T-helper 2 cell treated with Interferon-gamma antibody and Interleukin-4, amounts not matched to agents 5 μg/mL and 100 μg/mL, for 36 hours (primary cell): ENCODE results near the gene NEURL1.

Experiments
- DNase-seq: peaks from one replicate; pipeline ENCODE4 v3.0.0; 2021; ENCODE audit warnings: low spot score
- H3K27ac Mint-ChIP-seq: one replicate; pipeline ENCODE4 v1.8.0; 2021; ENCODE audit warnings: mild to moderate bottlenecking, mixed read lengths
- H3K27me3 Mint-ChIP-seq: one replicate; pipeline ENCODE4 v1.8.0; 2021; ENCODE audit warnings: low read depth, mixed read lengths
- H3K36me3 Mint-ChIP-seq: one replicate; pipeline ENCODE4 v1.8.0; 2021; ENCODE audit warnings: low read depth, mixed read lengths
- H3K4me1 Mint-ChIP-seq: one replicate; pipeline ENCODE4 v1.8.0; 2021; ENCODE audit warnings: low read depth, mixed read lengths
- H3K4me3 Mint-ChIP-seq: one replicate; pipeline ENCODE4 v1.8.0; 2022; ENCODE audit warnings: mild to moderate bottlenecking, moderate library complexity, mixed read lengths
- H3K9me3 Mint-ChIP-seq: one replicate; pipeline ENCODE4 v1.8.0; 2021; ENCODE audit warnings: mixed read lengths

NEURL1 gene

DNA sequence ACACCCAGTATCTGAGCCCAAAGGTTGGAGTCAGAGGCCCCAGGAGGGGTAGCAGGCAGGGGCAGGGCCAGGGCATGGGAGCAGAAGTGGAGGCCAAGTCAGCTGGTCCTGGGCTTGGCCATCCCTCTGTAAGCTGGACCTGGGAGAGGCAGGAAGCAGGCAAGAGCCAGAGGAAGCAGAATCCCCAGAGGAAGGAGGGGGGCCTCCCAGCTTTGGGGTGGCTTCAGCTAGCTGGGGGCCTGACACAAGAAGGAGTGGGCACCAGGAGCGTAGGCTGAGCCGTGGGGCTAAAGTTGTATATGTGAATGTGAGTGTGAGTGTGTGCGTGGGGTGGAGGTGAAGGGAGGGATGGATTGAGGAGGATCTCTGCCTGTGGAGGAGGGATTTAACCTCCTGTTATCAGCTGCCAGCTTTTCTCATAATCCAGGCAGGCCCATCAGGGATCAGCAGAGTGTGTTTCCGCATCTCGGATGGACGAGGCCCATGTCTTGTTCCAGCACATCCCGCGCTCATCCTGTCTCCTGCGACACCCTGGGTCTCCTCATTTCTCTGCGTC is 54.0 kb downstream of the NEURL1 start:
- Mint-ChIP-seq H3K27ac (no peak overlapping the region), H3K4me3 (no peak overlapping the region)
- DNase-seq: no peak

DNA sequence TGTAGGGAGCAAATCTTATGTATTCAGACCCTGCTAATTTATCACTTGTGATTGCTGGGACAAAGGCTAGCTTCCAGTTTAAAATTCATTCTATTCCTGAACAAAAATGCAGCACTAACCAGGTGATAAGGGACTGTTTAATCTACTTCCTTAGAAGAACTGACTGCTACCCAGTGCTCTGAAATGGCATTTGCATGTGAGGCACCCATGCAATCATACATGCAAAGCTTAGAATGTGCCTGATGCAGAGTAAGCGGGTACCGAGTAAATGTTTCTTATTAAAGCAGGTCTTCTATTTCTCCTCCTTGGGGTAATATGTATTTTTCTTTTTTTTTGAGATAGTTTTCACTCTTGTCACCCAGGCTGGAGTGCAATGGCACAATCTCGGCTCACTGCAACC is 54.5 kb downstream of the NEURL1 start:
- Mint-ChIP-seq H3K4me1 (peaks cover 4% of the 10 kb centered on the region), H3K4me3 (no peak overlapping the region), H3K27me3 (peaks cover 6% of the 10 kb centered on the region)

More for the DNA sequence above, 54.0 kb downstream of the NEURL1 start:
- Mint-ChIP-seq H3K4me1 (peaks cover 8% of the 10 kb centered on the region), H3K9me3 (no peaks in the 10 kb centered on the region), H3K27me3 (peaks cover 6% of the 10 kb centered on the region), H3K36me3 (no peaks in the 10 kb centered on the region)

DNA sequence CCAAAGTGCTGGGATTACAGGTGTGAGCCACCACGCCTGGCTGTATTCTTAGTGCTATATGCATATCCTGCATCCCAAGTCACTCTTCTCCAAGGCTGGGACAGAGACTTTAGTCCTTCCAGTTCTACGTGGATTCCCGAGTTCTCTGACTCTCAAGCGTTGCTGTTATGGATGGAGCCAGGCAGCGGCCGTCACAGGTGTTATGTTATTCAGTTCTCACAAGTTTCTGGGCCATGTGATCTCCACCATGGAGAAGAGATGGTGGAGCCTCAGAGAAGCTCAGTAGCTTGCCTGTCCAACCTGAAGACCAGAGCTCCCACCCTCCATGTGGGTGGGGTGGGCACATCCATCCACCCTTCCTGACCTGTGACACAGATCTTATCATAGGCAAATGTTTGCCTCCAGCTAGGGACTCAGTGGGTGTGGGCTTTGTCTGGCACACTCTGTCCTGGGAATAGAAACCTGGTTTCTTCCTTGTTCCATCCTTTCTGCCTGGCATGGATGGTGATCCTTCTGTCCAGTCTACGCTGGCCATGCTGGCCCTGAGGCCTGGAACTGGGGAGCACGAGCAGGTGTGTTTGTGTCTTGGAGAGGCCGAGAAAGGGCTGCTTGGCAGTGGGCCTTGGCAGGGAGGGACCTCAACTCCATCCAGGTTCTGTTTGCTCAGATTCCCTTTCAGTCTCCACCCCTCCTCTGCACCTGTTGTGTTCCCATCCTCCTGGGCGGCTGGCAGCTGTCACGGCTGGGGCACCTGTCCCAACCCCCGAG is 55.3 kb downstream of the NEURL1 start:
- DNase-seq: no peak
- Mint-ChIP-seq H3K4me3 (no peak overlapping the region), H3K36me3 (no peaks in the 10 kb centered on the region), H3K27me3 (peaks cover 2% of the 10 kb centered on the region), H3K9me3 (no peaks in the 10 kb centered on the region), H3K27ac (no peak overlapping the region), H3K4me1 (peaks cover 8% of the 10 kb centered on the region)

More for the DNA sequence above, 54.5 kb downstream of the NEURL1 start:
- DNase-seq: no peak
- Mint-ChIP-seq H3K36me3 (no peaks in the 10 kb centered on the region), H3K9me3 (no peaks in the 10 kb centered on the region), H3K27ac (no peak overlapping the region)

DNA sequence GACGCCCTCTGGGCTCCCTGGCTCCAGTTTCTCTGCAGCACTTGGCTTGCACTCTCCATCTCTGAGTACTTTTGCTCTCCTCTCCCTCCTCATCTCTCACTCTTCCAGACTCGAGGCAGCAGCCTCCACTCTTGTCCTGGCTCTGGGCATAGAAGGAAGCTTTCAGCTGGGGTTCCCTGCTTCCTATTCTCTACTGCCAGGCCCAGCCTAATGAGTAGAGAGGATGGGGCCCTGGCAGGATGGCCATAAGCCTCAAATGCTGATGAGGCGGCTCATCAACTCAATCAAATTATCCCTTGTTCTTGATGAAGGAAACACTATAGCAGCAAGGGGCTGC is 55.8 kb downstream of the NEURL1 start:
- Mint-ChIP-seq H3K27ac (no peak overlapping the region), H3K4me1 (peaks cover 14% of the 10 kb centered on the region), H3K36me3 (no peaks in the 10 kb centered on the region), H3K4me3 (no peak overlapping the region), H3K9me3 (no peaks in the 10 kb centered on the region), H3K27me3 (peaks cover 2% of the 10 kb centered on the region)
- no peak for DNase-seq

DNA sequence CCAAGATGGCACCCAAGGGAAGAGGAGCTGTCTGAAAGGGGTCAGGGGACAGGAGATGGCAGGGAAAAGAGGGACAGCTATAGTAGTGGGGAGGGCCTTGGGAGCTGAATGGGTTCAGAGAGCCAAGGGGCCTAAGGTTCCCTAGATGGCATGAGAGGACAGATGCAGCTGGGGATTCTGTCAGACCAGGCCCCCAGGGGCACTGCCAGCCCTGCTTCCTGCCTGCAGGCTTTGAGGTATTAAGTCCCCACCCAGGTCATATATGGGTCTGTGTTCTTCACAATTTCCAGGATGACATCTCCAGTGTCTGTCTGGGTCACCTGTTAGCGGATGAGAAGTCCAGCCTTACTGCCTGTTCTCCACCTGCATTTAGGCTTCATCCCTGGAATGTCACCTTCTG is 56.7 kb downstream of the NEURL1 start:
- no peak for DNase-seq
- H3K27ac Mint-ChIP-seq: no peak overlapping the region
- H3K36me3 Mint-ChIP-seq: no peaks in the 10 kb centered on the region
- peaks cover 6% of the 10 kb centered on the region for H3K27me3 Mint-ChIP-seq
- H3K9me3 Mint-ChIP-seq: no peaks in the 10 kb centered on the region
- H3K4me1 Mint-ChIP-seq: peaks cover 19% of the 10 kb centered on the region
- H3K4me3 Mint-ChIP-seq: no peak overlapping the region

DNA sequence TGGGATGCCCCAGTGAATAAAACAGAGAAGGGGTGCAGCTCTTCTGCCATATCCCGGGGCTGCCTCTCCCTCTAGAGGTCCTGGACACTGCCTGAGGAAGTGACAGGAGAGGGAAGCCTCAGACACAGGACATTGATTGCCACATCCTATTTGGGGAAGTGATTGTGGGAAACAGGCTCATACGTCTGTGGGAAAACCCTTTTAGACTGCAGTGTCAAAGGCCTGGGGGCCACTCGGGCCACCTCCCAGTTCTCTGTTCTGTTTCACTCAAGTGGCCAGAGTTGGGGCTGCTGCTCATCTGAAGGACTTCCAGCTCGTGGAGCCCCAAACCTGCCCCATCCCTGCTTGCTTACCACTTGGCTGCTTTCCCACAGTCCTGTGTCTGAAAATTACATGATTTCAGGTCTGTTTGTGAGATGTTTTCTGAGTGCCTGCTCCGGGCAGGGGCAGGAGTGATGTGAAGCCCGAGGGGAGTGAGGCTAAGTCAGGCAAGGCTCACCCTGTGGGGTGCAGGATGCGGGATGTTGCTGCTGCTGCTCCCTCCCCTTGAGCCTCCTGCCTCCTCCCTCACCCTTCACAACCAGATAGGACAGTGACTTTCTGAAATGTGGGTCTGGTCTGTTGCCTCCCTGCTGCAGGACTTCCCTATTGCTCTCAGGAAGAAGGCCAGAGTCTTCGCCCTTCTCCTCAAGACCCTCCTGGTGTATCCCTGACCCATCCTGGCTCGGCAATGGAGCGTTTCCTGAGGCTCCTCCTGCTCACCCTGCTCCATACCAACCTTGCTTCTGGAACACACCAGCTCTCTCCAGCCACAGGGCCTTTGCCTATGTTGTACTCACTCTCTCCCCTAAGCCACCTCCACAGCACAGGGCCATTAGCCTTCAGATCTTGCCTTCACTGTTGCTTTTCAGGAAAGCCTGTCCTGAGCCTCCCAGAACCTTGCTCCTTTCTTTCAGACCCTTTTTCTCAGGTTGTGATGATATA is 58.4 kb downstream of the NEURL1 start:
- Mint-ChIP-seq H3K27ac (no peak overlapping the region), H3K9me3 (no peaks in the 10 kb centered on the region), H3K27me3 (peaks cover 9% of the 10 kb centered on the region), H3K36me3 (no peaks in the 10 kb centered on the region), H3K4me3 (no peak overlapping the region), H3K4me1 (peaks cover 19% of the 10 kb centered on the region)
- no peak for DNase-seq

DNA sequence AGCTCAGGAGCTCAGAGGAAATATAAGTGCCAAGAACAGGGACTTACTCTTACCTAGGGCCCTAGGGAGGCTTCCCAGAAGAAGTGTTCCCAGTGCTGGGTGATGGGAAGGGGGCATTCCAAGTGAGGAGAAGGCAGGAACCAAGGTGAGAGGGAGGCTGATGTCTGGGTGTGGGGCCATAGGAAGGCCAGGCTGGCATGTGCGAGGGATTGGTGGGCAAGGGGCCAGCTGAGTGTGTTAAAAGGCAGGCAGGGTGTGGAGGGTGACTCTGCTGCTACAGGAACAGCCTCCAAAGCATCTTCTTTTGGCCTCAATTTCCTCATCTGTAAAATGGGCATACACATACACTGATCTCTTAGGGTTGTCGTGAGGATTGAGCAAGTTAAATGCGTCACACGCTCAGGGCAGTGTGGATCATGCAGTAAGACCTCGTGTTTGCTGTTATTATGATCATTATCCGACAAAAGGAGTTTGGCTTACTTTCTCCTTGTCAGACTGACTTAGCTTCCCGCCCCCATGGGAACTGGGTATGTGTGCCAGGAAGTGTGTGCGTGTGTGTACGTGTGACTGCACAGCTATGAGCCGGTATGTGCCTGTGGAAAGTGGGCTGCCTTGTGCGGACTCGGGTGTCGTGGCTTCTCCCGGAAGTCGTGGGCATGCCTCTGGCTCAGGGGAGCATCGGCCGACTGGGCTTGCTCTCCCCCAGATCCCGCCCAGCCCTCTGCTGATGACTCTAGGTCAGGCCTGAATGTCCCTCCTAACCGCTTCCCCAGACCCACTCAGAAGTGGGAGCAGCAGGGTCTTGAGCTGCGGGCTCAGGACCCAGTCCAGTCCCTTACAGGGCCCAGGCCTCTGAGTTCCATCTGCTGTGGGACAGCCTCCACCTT is 59.6 kb downstream of the NEURL1 start:
- Mint-ChIP-seq H3K27me3 (peaks cover 9% of the 10 kb centered on the region), H3K4me1 (peaks cover 19% of the 10 kb centered on the region), H3K9me3 (no peaks in the 10 kb centered on the region), H3K27ac (no peak overlapping the region), H3K36me3 (no peaks in the 10 kb centered on the region), H3K4me3 (no peak overlapping the region)
- no peak for DNase-seq

DNA sequence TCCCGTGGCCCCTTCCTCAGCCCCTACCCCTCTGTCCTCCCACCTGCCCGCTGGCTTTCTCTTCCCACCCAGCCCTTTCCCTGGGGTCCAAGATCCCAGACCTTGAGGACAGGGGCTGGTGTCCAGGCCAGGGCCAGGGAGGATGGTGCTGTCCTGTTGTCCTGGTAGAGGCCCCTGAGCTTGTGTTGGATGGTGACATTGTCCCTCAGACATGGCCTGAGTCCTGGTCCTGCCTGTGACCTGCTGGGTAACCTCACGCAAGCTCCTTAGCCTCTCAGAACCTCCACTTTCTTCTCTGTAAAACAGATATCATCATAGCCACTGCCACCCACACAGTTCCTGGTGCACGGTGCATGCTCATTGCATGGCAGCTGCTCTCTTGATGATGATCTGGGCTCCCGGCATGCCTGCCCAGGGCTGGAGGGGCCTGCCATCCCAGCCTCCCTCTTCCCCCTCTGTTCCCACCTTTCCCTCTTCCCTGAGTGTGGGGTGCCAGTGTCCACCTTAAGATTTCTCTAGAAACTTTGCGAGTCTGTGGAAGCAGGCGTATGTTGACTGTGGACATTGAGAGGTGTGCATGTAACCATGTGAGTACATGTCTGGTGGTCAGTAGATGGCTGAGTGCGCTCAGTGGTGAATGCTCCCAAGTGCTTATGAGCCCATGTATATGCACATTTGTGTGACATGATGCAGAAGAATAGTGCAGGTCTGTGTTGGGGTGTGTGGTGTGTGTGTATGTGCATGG is 60.4 kb downstream of the NEURL1 start:
- H3K9me3 Mint-ChIP-seq: no peaks in the 10 kb centered on the region
- H3K27ac Mint-ChIP-seq: peak overlapping the region; percentile 35
- peak; percentile 75 for DNase-seq
- no peaks in the 10 kb centered on the region for H3K36me3 Mint-ChIP-seq
- H3K4me1 Mint-ChIP-seq: peaks cover 22% of the 10 kb centered on the region
- H3K4me3 Mint-ChIP-seq: peak overlapping the region; percentile 75
- peaks cover 9% of the 10 kb centered on the region for H3K27me3 Mint-ChIP-seq

DNA sequence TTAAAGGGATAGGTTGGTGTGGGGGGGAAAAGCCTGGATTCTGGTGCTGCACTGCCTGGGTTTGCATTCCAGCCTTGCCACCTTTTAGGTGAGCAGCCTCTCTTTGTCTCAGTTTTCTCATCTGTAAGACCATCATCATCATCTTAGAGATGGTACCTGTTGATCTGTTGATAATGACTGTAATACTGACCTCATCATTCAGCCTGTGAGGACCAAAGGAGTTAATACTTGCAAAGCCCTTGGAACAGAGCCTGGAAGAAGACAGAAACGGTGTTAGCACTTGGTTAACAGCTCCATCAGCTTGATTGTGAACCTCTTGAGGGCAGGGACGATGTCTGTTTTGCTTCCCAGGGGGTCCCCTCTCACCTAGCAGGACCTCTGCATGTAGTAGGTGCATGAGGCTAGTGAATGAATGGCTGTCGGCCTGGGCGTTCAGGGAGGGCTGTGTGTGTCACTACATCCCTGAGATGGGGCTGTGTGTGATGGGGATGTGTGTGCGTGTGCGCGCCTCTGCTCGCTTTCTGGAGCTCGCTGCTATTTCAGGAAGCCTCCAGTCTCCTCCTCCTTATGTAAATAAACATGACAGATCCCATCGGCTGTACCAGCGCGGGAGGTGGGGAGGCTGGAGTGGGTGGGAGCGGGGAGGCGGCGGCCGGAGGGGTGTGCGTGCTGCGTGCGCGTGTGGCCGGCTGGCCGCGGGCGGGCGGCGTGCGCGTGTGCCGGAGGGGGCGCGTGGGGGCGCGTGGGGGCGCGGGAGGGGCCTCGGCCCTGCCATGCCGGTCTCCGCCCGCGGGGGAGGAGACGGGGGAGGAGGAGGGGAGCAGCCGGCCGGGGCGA is 61.2 kb downstream of the NEURL1 start:
- Mint-ChIP-seq H3K4me3 (peak overlapping the region; percentile 75), H3K4me1 (peaks cover 22% of the 10 kb centered on the region), H3K36me3 (no peaks in the 10 kb centered on the region), H3K27me3 (peaks cover 9% of the 10 kb centered on the region), H3K27ac (peak overlapping the region; percentile 38), H3K9me3 (no peaks in the 10 kb centered on the region)
- DNase-seq: peak; percentile 25

DNA sequence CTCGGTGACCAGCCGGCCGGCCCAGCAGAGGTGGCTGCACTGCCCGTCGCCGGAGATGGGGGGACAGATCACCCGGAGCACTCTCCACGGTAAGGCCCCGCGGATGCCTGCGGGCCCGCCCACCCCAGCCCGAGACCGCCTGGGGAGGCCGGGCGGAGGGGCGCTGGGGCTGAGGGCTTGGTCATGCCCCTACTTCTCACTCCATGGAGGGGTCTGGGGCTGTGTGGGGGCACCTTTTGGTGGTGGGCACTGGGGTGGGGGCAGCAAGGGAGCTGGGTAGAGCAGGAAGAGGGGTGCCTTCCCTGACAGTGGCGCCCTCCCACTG is 61.8 kb downstream of the NEURL1 start:
- Mint-ChIP-seq H3K4me1 (peaks cover 22% of the 10 kb centered on the region), H3K27ac (no peak overlapping the region), H3K4me3 (peak overlapping the region; percentile 49), H3K27me3 (peaks cover 14% of the 10 kb centered on the region), H3K36me3 (no peaks in the 10 kb centered on the region), H3K9me3 (no peaks in the 10 kb centered on the region)
- DNase-seq: no peak

DNA sequence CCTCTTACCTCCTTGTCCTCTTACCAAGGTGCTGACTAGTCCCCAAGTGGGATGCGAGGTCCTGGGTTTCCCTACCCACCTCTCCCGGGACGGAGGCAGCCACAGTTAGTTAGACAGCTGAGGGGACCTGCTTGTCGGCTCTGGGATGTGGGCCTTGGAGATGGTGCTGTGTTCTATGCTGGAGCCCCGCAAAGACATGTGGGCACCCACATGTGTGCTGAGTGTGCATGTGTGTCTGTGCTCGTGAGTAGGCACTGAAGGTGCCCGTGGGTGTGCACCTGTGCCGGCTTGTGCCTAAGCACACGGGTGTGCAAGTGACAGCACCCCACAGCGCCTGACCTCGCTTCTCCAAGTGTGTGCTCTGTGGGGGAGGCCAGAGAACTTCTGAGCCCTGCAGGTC is 62.2 kb downstream of the NEURL1 start:
- Mint-ChIP-seq H3K36me3 (no peaks in the 10 kb centered on the region), H3K27ac (no peak overlapping the region), H3K9me3 (no peaks in the 10 kb centered on the region), H3K27me3 (peaks cover 14% of the 10 kb centered on the region), H3K4me1 (peaks cover 22% of the 10 kb centered on the region), H3K4me3 (peak overlapping the region; percentile 49)
- DNase-seq: no peak

DNA sequence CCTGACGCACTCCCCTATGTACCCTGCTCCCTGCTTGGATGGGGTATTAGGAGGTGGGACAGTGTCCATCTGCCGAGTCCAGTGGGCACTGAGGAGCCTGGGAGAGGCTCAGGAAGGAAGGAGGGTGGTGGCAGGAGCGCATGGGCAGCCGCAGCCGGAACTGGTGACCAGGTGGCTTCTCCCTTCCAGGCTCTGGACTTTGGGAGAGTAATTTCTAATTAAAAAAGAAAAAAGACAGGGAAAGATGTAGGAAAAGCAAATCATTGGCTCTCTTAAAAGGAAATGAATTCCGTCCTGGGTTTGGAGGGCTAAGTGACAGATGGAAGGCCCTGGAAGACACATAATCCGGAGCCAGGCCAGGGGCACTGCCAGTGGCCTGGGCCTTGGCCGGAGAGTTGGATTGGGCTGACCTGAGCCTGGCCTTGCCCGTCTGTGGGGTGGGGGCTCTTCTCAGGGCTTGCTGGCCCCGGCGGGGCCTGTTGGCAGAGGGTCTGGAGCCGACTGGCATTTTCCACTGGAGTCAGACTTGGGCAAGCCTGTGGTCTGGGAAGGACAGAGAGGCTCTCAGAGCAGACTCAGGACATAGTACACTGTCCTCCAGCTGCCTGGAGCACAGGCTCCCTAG is 63.0 kb downstream of the NEURL1 start:
- Mint-ChIP-seq H3K4me1 (peaks cover 22% of the 10 kb centered on the region), H3K4me3 (no peak overlapping the region), H3K9me3 (no peaks in the 10 kb centered on the region), H3K27ac (no peak overlapping the region), H3K36me3 (no peaks in the 10 kb centered on the region), H3K27me3 (peaks cover 14% of the 10 kb centered on the region)
- no peak for DNase-seq
